GM19395 (cell line): ENCODE results near the gene DIP2B.
"Not testable (repeated sequence)": the region's sequence is repeated elsewhere in the genome, so short reads cannot be mapped to it uniquely, and the experiment has no call there.

ENCODE experiments used
- ATAC-seq: cut with Tn5 transposase; IDR thresholded peaks from one replicate; pipeline ENCODE4 v1.9.1; 2021; ENCODE audit warnings: mild to moderate bottlenecking, moderate library complexity; ENCODE audit not compliant: unreplicated experiment

DIP2B gene

DNA sequence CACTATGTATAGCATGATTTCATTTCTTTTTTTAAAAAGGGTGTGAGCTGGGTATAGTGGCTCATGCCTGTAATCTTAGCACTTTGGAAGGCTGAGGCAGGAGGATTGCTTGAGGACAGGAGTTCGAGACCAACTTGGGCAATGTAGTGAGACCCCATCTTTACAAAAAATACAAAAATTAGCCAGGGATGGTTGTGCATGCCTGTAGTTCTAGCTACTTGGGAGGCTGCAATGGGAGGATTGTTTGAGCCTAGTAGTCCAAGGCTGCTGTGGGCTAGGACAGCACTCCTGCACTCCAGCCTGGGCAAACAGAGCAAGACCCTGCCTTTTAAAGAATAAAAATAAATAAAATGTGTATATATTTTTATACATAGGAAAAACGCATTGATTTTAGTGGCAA is 43.0 kb downstream of the DIP2B start:
- no peak for ATAC-seq

DNA sequence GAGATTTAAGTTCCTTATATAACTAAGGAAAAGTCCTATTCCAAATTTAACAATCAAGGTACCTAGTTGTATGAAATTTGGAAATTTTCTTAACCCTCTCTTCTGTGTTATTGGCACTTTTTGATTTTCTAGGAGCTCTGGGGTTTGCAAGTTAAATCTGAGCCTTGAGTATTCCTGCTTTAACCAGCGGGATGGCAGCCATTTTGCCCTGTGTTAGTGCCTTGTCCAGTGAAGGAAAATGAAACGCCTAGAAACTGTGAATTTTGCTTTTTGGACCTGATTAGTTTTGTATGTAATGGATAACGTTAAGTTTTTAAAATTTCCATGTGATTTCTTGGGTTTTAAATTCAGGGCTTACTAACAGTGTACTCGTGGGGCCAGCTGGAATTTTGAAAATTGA is 45.1 kb downstream of the DIP2B start:
- ATAC-seq: no peak

DNA sequence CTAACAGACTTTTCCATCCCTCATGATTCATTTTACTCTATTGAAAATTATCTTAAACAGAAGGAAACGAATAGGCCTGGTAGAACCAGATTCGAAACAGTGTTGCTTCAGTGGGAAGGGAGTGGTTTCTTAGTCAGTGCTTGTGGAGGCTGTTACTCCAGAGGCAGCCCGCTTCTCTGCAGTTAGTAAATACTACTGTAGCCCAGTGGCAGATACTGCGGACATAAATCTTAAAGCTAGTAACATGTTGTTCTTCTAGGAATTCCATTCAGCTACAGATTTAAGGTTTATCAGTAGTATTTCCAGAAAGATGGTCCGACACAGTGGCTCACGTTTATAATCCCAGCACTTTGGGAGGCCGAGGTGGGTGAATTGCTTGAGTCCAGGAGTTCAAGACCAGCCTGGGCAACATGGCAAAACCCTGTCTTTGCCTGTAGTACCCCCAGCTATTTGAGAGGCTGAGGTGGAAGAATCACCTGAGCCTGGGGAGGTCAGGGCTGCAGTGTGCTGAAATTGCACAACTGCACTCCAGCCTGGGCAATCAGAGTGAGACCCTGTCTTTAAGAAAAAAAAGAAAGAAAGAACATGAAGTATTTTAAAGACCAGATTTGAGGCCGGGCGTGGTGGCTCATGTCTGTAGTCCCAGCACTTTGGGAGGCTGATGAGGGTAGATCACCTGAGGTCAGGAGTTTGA is 45.9 kb downstream of the DIP2B start:
- no peak for ATAC-seq

- ATAC-seq: no peak
These were observed 47.1 kb downstream of the DIP2B start for GRCh38 chr12:50551866-50552265.

DNA sequence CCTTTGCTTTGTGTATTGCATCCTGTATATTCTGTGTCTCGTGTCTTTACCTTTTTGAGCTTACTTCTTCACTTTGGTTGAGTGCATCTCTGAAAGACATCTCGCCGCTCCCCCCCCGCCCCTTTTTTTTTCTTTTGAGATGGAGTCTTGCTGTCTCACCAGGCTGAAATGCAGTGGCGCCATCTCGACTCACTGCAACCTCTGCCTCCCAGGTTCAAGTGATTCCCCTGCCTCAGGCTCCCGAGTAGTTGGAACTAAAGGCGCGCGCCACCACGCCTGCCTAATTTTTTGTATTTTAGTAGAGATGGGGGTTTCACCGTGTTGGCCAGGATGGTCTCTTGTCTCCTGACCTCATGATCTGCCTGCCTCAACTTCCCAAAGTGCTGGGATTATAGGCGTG is 49.9 kb downstream of the DIP2B start:
- no peak for ATAC-seq

- ATAC-seq: no peak
These were observed 50.7 kb downstream of the DIP2B start for GRCh38 chr12:50555471-50555885.

DNA sequence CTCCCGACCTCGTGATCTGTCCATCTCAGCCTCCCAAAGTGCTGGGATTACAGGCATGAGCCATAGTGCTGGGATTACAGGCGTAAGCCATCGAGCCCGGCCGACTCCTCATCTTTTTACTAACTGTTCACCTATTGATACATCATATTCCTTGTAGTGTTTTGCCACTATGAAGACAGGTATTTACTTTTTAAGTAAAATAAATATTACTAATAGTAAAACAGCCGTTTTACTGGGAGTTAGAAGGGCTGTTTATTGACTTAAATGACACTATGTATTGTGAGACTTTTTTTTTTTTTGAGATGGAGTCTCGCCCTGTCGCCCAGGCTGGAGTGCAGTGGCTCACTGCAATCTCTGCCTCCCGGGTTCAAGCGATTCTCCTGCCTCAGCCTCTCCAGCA is 51.5 kb downstream of the DIP2B start:
- no peak for ATAC-seq

GRCh38 chr12:50556796-50557195 is 52.0 kb downstream of the DIP2B start:
- ATAC-seq: not testable (repeated sequence)

DNA sequence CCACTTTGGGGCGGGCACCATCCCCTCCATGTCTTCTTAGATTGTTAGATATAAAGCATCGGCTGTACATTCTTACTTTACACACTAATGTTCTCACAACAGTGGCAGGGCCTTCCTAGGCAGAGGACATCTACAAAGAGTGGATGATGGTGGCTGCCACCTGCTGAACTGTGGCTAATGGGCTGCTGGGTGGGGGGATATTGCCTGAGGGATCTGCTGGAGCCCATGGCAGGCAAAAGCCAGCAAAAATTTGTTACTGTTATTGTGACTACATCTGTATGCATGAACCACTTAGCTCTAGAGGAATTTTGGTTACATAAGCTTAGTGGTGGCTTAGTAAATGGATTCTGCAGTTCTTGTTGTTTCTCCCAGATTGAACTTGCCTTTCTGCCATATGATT is 52.6 kb downstream of the DIP2B start:
- no peak for ATAC-seq

DNA sequence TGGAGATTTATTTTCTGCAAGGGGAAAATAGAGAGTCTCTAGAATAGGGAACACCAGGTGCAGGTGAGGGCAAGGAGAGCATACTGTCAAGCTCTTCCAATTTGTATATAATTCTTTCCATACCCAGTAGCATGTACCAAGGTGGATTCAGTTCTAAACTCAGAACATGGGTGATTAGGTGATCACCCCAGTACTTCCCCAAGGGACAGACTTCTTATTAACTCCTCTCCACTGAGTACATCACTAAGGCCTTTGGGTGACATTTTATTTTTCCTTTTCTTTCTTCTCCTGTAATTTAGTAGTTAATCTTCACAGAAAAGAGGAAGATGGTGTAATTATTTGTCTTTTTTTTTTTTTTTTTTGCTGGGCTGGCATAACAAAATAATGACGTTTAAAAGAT is 54.2 kb downstream of the DIP2B start:
- ATAC-seq: no peak

- no peak for ATAC-seq
These were observed 58.0 kb downstream of the DIP2B start for GRCh38 chr12:50562520-50563433.

- ATAC-seq: no peak
These were observed 58.6 kb downstream of the DIP2B start for GRCh38 chr12:50563434-50563787.

GRCh38 chr12:50564237-50564947 is 59.6 kb downstream of the DIP2B start:
- no peak for ATAC-seq

DNA sequence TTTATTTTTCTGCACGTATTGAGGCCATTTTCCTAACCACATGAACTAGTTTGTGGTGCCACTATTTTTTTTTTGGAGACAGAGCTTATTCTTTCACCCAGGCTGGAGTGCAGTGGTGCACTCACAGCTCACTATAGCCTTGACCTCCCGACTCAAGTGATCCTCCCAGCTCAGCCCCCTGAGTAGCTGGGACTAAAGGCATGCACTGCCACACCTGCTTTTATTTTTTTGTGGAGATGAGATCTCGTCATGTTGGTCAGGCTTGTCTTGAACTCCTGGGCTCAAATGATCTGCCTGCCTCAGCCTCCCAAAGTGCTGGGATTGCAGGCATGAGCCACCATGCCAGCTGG is 60.1 kb downstream of the DIP2B start:
- ATAC-seq: no peak

- no peak for ATAC-seq
These were observed 61.3 kb downstream of the DIP2B start for GRCh38 chr12:50566066-50566465.

- no peak for ATAC-seq
These were observed 63.1 kb downstream of the DIP2B start for GRCh38 chr12:50567926-50568325.

- ATAC-seq: no peak
These were observed 63.7 kb downstream of the DIP2B start for GRCh38 chr12:50568338-50569091.

DNA sequence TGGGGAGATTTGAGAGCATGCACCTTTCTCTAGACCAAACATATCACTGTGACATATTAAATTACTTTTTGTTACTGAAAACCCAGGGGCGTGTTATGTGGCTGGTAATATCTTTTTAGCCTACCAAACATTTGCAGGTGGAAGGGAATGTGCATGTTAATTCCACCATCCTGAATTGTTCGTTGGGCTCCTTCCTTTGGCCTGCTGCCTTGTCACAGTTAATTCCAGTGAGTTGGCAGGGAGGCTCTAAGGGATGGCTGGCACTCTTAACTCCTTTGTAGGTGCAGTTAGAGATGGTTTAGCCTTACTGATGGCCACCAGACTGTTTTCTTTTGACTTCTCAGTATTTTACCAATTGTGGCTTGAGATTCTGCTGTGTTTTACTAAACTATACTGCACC is 64.5 kb downstream of the DIP2B start:
- ATAC-seq: no peak

DNA sequence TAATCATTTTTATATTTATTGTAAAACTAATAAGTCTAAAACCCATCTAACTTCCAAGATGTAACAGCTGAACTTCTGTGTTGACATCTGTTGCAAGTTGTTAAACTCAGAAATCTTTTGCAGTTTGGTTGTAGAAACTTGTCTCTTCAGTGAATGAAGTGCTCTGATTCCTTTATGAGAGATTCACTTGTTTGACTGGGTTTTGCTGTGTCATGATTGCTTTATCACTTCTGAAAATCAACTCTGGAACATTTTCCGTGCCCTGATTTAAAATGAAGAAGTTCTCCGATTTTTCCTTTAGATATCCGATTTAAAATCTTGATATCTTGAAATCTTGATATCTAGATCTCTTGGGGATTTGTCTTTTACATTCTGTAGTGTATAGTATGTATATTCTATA is 65.1 kb downstream of the DIP2B start:
- ATAC-seq: no peak

GRCh38 chr12:50571786-50572185 is 67.0 kb downstream of the DIP2B start:
- no peak for ATAC-seq

- ATAC-seq: no peak
These were observed 67.5 kb downstream of the DIP2B start for GRCh38 chr12:50572287-50572686.
